ENCODE results near the gene NCMAP.

NCMAP gene

DNA sequence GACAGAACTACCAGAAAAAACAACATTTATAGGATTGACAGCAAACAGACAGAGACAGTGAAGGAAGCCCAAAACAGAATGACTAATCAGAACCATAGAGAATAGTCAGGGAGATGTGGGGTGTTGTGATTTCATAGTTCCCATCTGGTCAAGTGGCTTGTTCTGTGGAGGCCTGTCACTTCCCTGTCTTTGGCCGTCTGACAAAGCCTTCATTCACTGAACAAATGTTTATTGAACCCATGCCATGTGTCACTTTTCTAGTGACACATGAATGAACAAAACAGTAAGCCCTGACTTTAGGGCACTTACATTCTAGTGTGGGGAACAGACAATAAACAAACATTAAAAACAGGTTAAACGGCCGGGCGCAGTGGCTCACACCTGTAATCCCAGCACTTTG, 84.0 kb downstream of the NCMAP start:
- FAIRE-seq (no peak), DNase-seq (ENCODE audit: insufficient read length) (no peak)
- no peak for TF ChIP-seq POLR2A (IDR thresholded peaks at IDR 0.05; ENCODE audit: low read depth, low read length)
- TF ChIP-seq POLR2AphosphoS5 (IDR thresholded peaks at IDR 0.05; ENCODE audit: low read depth, low read length) = no peak
- TF ChIP-seq TAF1 (IDR thresholded peaks at IDR 0.05; ENCODE audit: borderline replicate concordance, low read depth, low read length) = no peak

- TF ChIP-seq POLR2AphosphoS5 (IDR thresholded peaks at IDR 0.05; ENCODE audit: low read depth, low read length) = no peak
- TF ChIP-seq TAF1 (IDR thresholded peaks at IDR 0.05; ENCODE audit: borderline replicate concordance, low read depth, low read length) = no peak
- TF ChIP-seq POLR2A (IDR thresholded peaks at IDR 0.05; ENCODE audit: low read depth, low read length) = no peak
- no peak for DNase-seq (ENCODE audit: insufficient read length)
- FAIRE-seq = no peak
Measured at GRCh38 chr1:24640288-24640687, 84.4 kb downstream of the NCMAP start.

GRCh38 chr1:24641646-24642151, 85.8 kb downstream of the NCMAP start:
- TF ChIP-seq POLR2AphosphoS5 (IDR thresholded peaks at IDR 0.05; ENCODE audit: low read depth, low read length) (no peak), TAF1 (IDR thresholded peaks at IDR 0.05; ENCODE audit: borderline replicate concordance, low read depth, low read length) (no peak), POLR2A (IDR thresholded peaks at IDR 0.05; ENCODE audit: low read depth, low read length) (no peak)
- FAIRE-seq (no peak), DNase-seq (ENCODE audit: insufficient read length) (peak; percentile 25)

GRCh38 chr1:24642481-24643362, 86.8 kb downstream of the NCMAP start, which contains the start of gene SRRM1:
TSS of gene SRRM1 (plus strand) at chr1:24643302. CDS start at chr1:24643327, 25 bp downstream.
- DNase-seq (ENCODE audit: insufficient read length) (peak; percentile 93), FAIRE-seq (peak; percentile 99)
- TF ChIP-seq POLR2A (IDR thresholded peaks at IDR 0.05; ENCODE audit: low read depth, low read length) (peak; percentile 94), POLR2AphosphoS5 (IDR thresholded peaks at IDR 0.05; ENCODE audit: low read depth, low read length) (peak; percentile 93), TAF1 (IDR thresholded peaks at IDR 0.05; ENCODE audit: borderline replicate concordance, low read depth, low read length) (peak; percentile 70)

DNA sequence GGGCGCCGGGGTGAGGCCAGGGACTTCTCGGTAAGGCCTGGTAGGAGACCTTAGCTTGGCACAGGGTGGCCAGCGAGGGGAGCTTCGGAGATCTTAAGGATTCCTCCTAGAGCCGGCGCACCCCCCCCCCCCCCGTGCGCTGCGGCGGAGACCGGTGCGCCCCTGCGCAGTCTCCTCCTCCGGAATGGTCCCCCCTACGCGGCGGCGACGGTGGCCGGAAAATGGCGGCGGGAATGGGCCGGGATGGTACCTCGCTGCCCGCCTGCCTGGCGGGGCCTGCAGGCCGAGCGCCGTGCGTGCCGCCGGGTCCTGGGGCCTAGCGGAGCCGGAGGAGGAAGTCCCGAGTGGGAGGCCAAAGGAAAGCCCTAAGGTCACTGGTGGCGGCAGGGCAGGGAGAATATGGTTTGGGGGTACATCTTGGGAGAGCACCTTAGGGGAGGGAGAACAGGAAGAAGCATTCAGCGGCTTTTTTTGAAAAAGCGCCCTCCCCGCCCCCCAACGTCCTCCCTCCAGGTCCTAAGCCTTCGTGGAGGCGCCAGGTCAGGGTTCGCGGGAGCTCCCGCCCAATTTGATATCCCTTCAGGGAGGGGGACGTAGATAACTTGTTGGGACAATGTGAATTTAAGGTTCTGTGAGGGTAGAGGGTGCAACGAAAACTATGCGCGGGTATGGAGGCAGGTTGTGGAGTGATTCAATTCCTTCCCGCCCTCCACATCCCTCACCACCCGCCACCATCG, 87.6 kb downstream of the NCMAP start:
- TF ChIP-seq POLR2AphosphoS5 (IDR thresholded peaks at IDR 0.05; ENCODE audit: low read depth, low read length) (no peak; the same call in 1 of the 2 replicates), TAF1 (IDR thresholded peaks at IDR 0.05; ENCODE audit: borderline replicate concordance, low read depth, low read length) (no peak; the same call in 1 of the 2 replicates), POLR2A (IDR thresholded peaks at IDR 0.05; ENCODE audit: low read depth, low read length) (no peak)
- DNase-seq (ENCODE audit: insufficient read length) = peak; percentile 32
- no peak for FAIRE-seq

DNA sequence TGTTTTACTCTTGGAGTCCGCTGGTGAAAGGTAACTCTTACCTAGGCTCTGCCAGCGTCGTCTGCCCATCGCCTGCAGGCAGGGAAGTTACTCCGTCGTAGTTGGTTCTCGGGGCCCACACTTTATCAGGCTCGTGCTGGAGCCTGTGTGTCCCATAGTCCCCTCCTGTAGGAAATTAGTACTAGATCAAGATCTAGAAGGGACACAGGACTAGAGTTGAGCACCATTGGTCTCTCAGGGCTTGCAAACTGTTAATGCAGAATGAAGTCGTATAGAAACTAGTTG, 88.2 kb downstream of the NCMAP start:
- DNase-seq (ENCODE audit: insufficient read length) = no peak
- FAIRE-seq = no peak
- TF ChIP-seq POLR2AphosphoS5 (IDR thresholded peaks at IDR 0.05; ENCODE audit: low read depth, low read length) = no peak
- TF ChIP-seq POLR2A (IDR thresholded peaks at IDR 0.05; ENCODE audit: low read depth, low read length) = no peak
- no peak for TF ChIP-seq TAF1 (IDR thresholded peaks at IDR 0.05; ENCODE audit: borderline replicate concordance, low read depth, low read length)

DNA sequence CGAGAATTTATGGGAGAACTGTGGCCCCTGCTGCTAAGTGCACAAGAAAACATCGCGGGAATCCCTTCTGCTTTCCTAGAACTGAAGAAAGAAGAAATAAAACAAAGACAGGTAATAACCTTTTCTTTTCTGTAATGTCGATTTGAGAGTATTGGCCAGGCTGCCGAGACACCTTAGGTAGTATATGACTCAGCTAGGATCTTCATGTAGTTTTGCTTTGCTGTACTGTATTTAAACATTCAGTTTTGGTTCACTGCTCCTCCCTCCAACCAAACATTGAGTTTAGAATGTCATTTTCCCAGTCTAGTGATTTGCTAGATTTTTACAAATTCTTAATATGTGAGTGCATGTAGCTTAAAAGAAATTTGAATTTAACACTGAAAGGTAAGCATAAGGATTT, 93.0 kb downstream of the NCMAP start:
- no peak for DNase-seq (ENCODE audit: insufficient read length)
- TF ChIP-seq POLR2A (IDR thresholded peaks at IDR 0.05; ENCODE audit: low read depth, low read length) = no peak
- TF ChIP-seq TAF1 (IDR thresholded peaks at IDR 0.05; ENCODE audit: borderline replicate concordance, low read depth, low read length) = no peak
- no peak for TF ChIP-seq POLR2AphosphoS5 (IDR thresholded peaks at IDR 0.05; ENCODE audit: low read depth, low read length)
- no peak for FAIRE-seq

DNA sequence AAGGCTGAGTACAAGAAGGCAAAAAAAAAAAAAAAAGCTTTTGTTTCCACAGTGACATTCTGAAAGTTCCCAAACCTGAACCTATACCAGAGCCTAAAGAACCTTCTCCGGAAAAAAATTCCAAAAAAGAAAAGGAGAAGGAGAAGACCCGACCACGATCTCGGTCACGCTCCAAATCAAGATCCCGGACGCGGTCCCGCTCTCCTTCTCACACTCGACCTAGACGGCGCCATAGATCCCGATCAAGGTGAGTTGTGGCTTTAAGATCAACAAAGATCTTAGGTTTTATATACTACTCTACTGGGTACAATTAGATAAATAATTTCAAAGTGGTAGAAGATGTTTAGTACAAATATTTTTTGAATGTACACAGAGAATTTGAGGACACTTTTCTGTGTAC, 96.5 kb downstream of the NCMAP start:
- FAIRE-seq (no peak), DNase-seq (ENCODE audit: insufficient read length) (no peak)
- TF ChIP-seq TAF1 (IDR thresholded peaks at IDR 0.05; ENCODE audit: borderline replicate concordance, low read depth, low read length) = no peak

DNA sequence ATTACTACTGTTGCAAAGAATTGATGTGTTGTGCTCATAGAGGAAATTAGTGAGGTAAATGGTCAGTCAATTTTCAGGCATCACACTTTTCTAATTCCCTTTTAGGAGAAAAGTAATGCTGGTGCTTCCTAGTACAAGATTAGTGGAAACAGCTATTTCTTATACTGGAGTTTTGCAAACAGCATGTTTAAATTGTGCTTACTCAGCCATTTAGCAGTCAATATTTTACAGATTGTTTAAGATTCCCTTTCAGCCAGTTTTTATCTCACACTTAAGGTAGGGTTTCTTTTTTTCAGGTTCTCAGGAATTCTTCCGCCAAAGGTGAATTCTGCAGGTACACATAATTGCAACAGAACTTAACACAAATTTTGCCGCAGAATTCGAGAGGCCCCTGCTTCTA, 98.1 kb downstream of the NCMAP start:
- TF ChIP-seq POLR2A (IDR thresholded peaks at IDR 0.05; ENCODE audit: low read depth, low read length) (no peak), POLR2AphosphoS5 (IDR thresholded peaks at IDR 0.05; ENCODE audit: low read depth, low read length) (no peak)
- FAIRE-seq (no peak), DNase-seq (ENCODE audit: insufficient read length) (no peak)

DNA sequence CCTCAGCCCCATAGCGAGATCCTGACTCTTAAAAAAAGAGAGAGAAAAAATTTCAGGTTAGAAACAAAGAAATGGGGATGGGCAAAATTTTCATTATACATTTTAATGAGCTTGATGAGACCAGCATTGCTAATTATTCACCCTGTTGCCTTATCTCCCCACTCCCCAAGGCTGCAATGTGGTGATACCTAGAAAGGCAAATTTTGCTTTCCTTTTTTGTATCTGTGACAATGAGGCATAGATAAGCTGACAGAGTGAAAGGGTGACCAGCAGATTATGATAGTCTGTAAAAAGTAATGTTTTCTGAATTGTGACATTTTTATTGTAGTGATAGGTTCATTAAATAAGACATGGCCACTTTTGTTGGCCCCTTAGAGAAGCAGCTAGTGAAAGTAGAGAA, 100.2 kb downstream of the NCMAP start:
- TF ChIP-seq TAF1 (IDR thresholded peaks at IDR 0.05; ENCODE audit: borderline replicate concordance, low read depth, low read length) = no peak
- no peak for TF ChIP-seq POLR2AphosphoS5 (IDR thresholded peaks at IDR 0.05; ENCODE audit: low read depth, low read length)
- TF ChIP-seq POLR2A (IDR thresholded peaks at IDR 0.05; ENCODE audit: low read depth, low read length) = no peak
- DNase-seq (ENCODE audit: insufficient read length) (no peak), FAIRE-seq (no peak)

- no peak for TF ChIP-seq POLR2AphosphoS5 (IDR thresholded peaks at IDR 0.05; ENCODE audit: low read depth, low read length)
- TF ChIP-seq POLR2A (IDR thresholded peaks at IDR 0.05; ENCODE audit: low read depth, low read length) = no peak
- DNase-seq (ENCODE audit: insufficient read length) = no peak
- FAIRE-seq = no peak
Measured at GRCh38 chr1:24657781-24658180, 101.9 kb downstream of the NCMAP start.
